PFSK-1 (cell line): ENCODE data around the gene TMEM42.

Experiments
- FOXP2 ChIP-seq: optimal IDR thresholded peaks from 2 replicates; pipeline ENCODE3; 2011; ENCODE audit warnings: borderline replicate concordance, control low read depth, inconsistent platforms; ENCODE audit not compliant: insufficient read depth; ENCODE audit errors: extremely low read length, extremely low read depth
- POLR2AphosphoS5 ChIP-seq: IDR thresholded peaks from 2 replicates; pipeline ENCODE4 v1.6.1; 2012; ENCODE audit warnings: low read depth, mild to moderate bottlenecking, control low read depth, low read length, moderate library complexity
- SIN3A ChIP-seq: IDR thresholded peaks from 2 replicates; pipeline ENCODE4 v1.6.1; 2012; ENCODE audit warnings: mild to moderate bottlenecking, low read length, moderate library complexity, borderline replicate concordance; ENCODE audit not compliant: insufficient read depth
- TAF1 ChIP-seq: IDR thresholded peaks from 2 replicates; pipeline ENCODE4 v1.6.1; 2012; ENCODE audit warnings: low read length, control low read depth, borderline replicate concordance; ENCODE audit not compliant: insufficient read depth
- TF ChIP-seq, protein P1 (sequence below), 2 experiments: IDR thresholded peaks; 2 replicates each; pipeline versions ENCODE4 v1.6.1 to v1.8.0; 2011 to 2012; ENCODE audit warnings: low read depth in 2 of 2, low read length in 2 of 2, control low read depth in 1 of 2, inconsistent platforms in 1 of 2, mild to moderate bottlenecking in 1 of 2, moderate library complexity in 1 of 2; ENCODE audit not compliant: insufficient read depth in 1 of 2

The TMEM42 gene

DNA sequence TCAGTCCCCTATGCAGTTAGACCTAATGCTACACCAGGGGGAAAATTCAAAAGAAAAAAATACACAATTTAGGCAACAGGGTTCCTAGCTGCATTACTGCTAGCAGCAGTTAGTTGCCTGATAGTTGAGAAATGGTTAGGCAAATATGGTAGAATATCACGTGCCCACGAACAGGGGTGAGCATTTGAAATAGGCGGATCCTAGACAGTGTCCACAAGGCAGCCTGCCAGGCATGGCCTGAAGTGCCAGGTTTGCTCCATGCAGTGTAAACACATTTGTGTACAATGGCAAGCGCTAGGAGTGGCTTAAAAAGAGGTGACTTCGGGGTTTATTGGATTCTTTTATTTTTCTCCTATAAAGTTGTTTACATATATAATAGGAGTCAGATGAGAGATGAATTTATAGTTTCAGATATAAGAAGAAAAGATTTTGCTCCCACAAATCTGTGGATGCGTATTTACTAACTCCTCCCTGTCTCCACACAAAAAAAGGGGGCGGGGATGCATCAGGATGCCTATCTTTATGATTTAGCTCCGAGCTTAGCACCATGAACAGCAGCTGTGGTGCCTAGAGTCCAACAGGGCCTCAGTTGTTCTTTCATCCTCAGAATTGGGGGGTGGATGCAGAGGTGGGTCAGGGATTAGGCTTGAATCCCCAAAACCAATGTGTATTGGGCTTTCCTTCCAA, 8.8 kb downstream of the TMEM42 start:
- TF ChIP-seq POLR2AphosphoS5 (no peak), TAF1 (no peak), SIN3A (no peak), FOXP2 (no peak)
- TF ChIP-seq, protein P1, sequence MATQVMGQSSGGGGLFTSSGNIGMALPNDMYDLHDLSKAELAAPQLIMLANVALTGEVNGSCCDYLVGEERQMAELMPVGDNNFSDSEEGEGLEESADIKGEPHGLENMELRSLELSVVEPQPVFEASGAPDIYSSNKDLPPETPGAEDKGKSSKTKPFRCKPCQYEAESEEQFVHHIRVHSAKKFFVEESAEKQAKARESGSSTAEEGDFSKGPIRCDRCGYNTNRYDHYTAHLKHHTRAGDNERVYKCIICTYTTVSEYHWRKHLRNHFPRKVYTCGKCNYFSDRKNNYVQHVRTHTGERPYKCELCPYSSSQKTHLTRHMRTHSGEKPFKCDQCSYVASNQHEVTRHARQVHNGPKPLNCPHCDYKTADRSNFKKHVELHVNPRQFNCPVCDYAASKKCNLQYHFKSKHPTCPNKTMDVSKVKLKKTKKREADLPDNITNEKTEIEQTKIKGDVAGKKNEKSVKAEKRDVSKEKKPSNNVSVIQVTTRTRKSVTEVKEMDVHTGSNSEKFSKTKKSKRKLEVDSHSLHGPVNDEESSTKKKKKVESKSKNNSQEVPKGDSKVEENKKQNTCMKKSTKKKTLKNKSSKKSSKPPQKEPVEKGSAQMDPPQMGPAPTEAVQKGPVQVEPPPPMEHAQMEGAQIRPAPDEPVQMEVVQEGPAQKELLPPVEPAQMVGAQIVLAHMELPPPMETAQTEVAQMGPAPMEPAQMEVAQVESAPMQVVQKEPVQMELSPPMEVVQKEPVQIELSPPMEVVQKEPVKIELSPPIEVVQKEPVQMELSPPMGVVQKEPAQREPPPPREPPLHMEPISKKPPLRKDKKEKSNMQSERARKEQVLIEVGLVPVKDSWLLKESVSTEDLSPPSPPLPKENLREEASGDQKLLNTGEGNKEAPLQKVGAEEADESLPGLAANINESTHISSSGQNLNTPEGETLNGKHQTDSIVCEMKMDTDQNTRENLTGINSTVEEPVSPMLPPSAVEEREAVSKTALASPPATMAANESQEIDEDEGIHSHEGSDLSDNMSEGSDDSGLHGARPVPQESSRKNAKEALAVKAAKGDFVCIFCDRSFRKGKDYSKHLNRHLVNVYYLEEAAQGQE (IDR thresholded peaks at IDR 0.05; ENCODE audit: insufficient read depth in 1 of 2, low read depth in 2 of 2, low read length in 2 of 2) = no peak

DNA sequence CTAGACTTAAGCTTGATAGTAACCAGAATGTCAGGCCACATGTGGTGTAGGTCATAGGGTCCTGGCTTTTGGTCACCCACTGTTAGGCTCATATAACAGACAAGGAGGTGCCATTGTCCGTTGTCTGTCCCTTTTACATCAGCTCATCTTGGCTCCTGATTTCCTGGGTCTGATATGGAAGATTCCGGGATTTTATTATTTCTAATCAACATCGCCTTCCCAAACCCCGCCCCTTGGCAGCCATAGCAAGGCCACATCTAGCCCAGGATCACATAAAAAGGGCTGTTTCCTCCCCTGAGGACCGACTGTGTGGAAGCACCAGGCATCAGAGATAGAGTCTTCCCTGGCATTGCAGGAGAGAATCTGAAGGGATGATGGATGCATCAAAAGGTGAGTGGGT, 12.6 kb downstream of the TMEM42 start, which contains the start of gene TGM4:
TSS of gene TGM4 (plus strand) at position 301 of the 400 bp plus-strand sequence. CDS start at position 372, 71 bp downstream.
- no peak for TF ChIP-seq TAF1
- TF ChIP-seq, protein P1 (IDR thresholded peaks at IDR 0.05; ENCODE audit: insufficient read depth in 1 of 2, low read depth in 2 of 2, low read length in 2 of 2) = no peak
- no peak for TF ChIP-seq FOXP2
- no peak for TF ChIP-seq SIN3A
- TF ChIP-seq POLR2AphosphoS5 = no peak

DNA sequence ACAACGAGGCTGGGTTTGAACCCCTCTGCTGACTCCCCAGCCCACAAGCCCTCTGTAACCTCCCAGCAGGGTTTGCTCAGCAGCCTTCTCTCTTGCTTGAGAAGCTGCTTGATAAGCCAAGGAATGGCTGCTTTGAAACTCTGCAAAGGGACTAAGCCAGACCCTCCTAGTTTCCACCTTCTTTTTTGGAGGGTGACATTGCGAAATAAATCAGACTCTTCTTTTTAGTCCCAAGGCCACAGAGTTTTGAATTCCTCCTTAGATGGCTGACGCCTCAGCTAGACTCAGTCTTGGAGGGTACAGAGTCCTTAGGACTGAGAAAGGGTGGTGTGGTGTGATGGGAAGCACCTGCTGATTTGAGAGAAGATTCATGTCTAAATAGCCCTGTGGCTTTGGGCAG, 13.9 kb downstream of the TMEM42 start:
- TF ChIP-seq, protein P1 (IDR thresholded peaks at IDR 0.05; ENCODE audit: insufficient read depth in 1 of 2, low read depth in 2 of 2, low read length in 2 of 2) = no peak
- TF ChIP-seq POLR2AphosphoS5 = no peak
- no peak for TF ChIP-seq FOXP2
- no peak for TF ChIP-seq SIN3A
- TF ChIP-seq TAF1 = no peak

DNA sequence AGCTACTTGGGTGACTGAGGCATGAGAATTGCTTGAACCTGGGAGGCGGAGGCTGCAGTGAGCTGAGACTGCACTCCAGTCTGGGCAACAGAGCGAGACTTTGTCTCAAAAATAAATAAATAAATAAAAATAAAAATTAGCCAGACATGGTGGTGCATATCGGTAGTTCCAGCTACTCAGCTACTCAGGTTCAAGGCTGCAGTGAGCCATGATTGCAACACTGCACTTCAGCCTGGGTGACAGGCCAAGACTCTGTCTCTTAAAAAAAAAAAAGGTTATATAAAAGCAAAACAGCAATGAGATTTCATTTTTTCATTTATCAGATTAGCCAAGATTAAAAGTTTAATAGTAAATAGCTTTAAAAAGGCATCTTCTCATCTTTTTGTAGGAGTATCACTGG, 15.6 kb downstream of the TMEM42 start:
- TF ChIP-seq SIN3A (no peak), TAF1 (no peak)

DNA sequence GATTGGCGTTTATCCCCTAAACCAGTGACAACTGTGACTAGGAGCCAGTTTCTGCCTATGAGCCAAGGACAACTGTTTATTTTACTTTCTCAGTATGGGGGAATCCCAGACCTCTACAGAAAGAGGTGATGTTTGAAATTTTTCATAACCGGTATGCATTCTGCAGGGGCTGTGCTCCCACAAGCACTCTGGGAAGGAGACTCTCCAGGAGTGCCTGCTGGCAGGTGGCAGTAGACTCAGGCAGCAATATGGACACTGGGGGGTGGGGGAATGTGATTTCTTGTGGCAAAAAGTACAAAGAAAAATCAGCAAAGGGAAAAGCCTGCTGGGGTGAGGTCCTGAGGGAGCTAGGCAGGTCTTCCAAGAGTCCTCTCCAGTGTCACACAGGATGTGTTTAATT, 18.6 kb downstream of the TMEM42 start:
- TF ChIP-seq POLR2AphosphoS5 (no peak), FOXP2 (no peak)
- TF ChIP-seq, protein P1 (IDR thresholded peaks at IDR 0.05; ENCODE audit: insufficient read depth in 1 of 2, low read depth in 2 of 2, low read length in 2 of 2) = no peak
